B cell (primary cell): Measurements from ENCODE around the gene ARTN. TPM values are rescaled to one million over a fixed set of nuclear protein-coding genes. Genes with fewer than 3 reads are reported as not detected.

Source experiments
- ATAC-seq: fragments of 200-7000 bp; cut with Tn5 transposase; one replicate; pipeline ENCODE4 v1.10.0; 2021; ENCODE audit warnings: low read depth, mild to moderate bottlenecking, moderate number of reproducible peaks, moderate library complexity
- CTCF ChIA-PET: fragments of 350-600 bp; sonication (Branson Sonifier 250); formaldehyde crosslinking; loops from one replicate; lab custom pipeline; 2021; ENCODE audit warnings: antibody characterized with exemption, inconsistent platforms; lab: Charles Lee
- POLR2A ChIA-PET: fragments of 350-600 bp; sonication (Branson Sonifier 250); formaldehyde crosslinking; loops from one replicate; lab custom pipeline; 2021; ENCODE audit warnings: antibody characterized with exemption; lab: Charles Lee
- DNase-seq: peaks from one replicate; pipeline ENCODE4 v3.0.0; 2013
- H2AFZ ChIP-seq: 2 replicates; pipeline ENCODE4 v1.6.1; 2012; ENCODE audit warnings: mild to moderate bottlenecking, low read depth, low read length; ENCODE audit not compliant: insufficient read depth, poor library complexity, severe bottlenecking
- H3K27ac ChIP-seq, 2 donors: 1 replicate in 1 of 2; 2 replicates in 1 of 2; pipeline ENCODE4 v1.5.1; 2012 to 2013; ENCODE audit warnings: low read length in 2 of 2, mild to moderate bottlenecking in 2 of 2, moderate library complexity in 1 of 2
- H3K27me3 ChIP-seq, 4 experiments: fragments of 200-600 bp in 1 of 4; sonication (generic) in 1 of 4; replicated peaks in 1 of 4; 1 replicate in 2 of 4; 2 replicates in 2 of 4; pipeline versions ENCODE4 v1.6.1 to v1.7.0; 2013 to 2016; ENCODE audit warnings: low read length in 3 of 4, mild to moderate bottlenecking in 2 of 4, mixed read lengths in 1 of 4, moderate library complexity in 1 of 4; ENCODE audit not compliant: insufficient read depth in 4 of 4, control insufficient read depth in 3 of 4; ENCODE audit errors: control extremely low read depth in 1 of 4
- H3K36me3 ChIP-seq, 2 experiments: replicated peaks in 1 of 2; 1 replicate in 1 of 2; 2 replicates in 1 of 2; pipeline versions ENCODE4 v1.6.1 to v1.7.1; 2013; ENCODE audit warnings: low read length in 1 of 2; ENCODE audit not compliant: insufficient read depth in 2 of 2, control insufficient read depth in 1 of 2; ENCODE audit errors: control extremely low read depth in 1 of 2, extremely low read depth in 1 of 2
- H3K4me1 ChIP-seq, 2 donors: fragments of 200-600 bp in 1 of 2; sonication (generic) in 1 of 2; 1 replicate in 1 of 2; 2 replicates in 1 of 2; pipeline versions ENCODE4 v1.5.1 to v1.6.1; 2013 to 2017; ENCODE audit warnings: low read length in 2 of 2; ENCODE audit not compliant: control insufficient read depth in 2 of 2, insufficient read depth in 2 of 2
- H3K4me2 ChIP-seq: replicated peaks from 2 replicates; pipeline ENCODE3; 2012; ENCODE audit warnings: mild to moderate bottlenecking, low read depth, low read length; ENCODE audit not compliant: poor library complexity, severe bottlenecking
- H3K4me3 ChIP-seq, 5 experiments: fragments of 200-600 bp in 1 of 5; sonication (generic) in 1 of 5; 1 replicate in 3 of 5; 2 replicates in 2 of 5; pipeline versions ENCODE4 v1.5.1 to v1.7.0; 2011 to 2016; ENCODE audit warnings: low read length in 4 of 5, mild to moderate bottlenecking in 4 of 5, low read depth in 2 of 5, control low read depth in 1 of 5, moderate library complexity in 1 of 5; ENCODE audit not compliant: insufficient read depth in 1 of 5; ENCODE audit errors: control extremely low read depth in 1 of 5, extremely low read depth in 1 of 5
- H3K79me2 ChIP-seq: fragments of 200-600 bp; sonication (generic); one replicate; pipeline ENCODE4 v1.6.0; 2016; ENCODE audit warnings: low read length; ENCODE audit not compliant: control insufficient read depth, insufficient read depth
- H3K9ac ChIP-seq: fragments of 200-600 bp; sonication (generic); 2 replicates; pipeline ENCODE4 v1.6.1; 2017; ENCODE audit warnings: mild to moderate bottlenecking, low read length, moderate library complexity
- H3K9me3 ChIP-seq, 3 donors: one replicate each; pipeline versions ENCODE4 v1.6.1 to v1.7.1; 2013; ENCODE audit warnings: low read length in 2 of 3; ENCODE audit not compliant: control insufficient read depth in 2 of 3, insufficient read depth in 1 of 3; ENCODE audit errors: control extremely low read depth in 1 of 3
- H4K20me1 ChIP-seq: 2 replicates; pipeline ENCODE4 v1.6.0; 2012; ENCODE audit warnings: mild to moderate bottlenecking, low read length; ENCODE audit not compliant: insufficient read depth, control insufficient read depth, poor library complexity, severe bottlenecking
- H3K27ac Mint-ChIP-seq: one replicate; pipeline ENCODE4 v1.8.0; 2021; ENCODE audit warnings: mixed read lengths
- H3K27me3 Mint-ChIP-seq: one replicate; pipeline ENCODE4 v1.8.0; 2021; ENCODE audit warnings: mixed read lengths
- H3K4me1 Mint-ChIP-seq: one replicate; pipeline ENCODE4 v1.8.0; 2021; ENCODE audit warnings: mixed read lengths
- H3K4me3 Mint-ChIP-seq: one replicate; pipeline ENCODE4 v1.8.0; 2021; ENCODE audit warnings: mixed read lengths
- H3K9me3 Mint-ChIP-seq: one replicate; pipeline ENCODE4 v1.8.0; 2022; ENCODE audit warnings: mixed read lengths; ENCODE audit not compliant: insufficient read depth
- EZH2 ChIP-seq: IDR thresholded peaks from 2 replicates; pipeline ENCODE4 v1.6.1; 2012; ENCODE audit warnings: borderline replicate concordance, low read depth, mild to moderate bottlenecking, moderate library complexity, low read length; ENCODE audit not compliant: insufficient read depth, poor library complexity, severe bottlenecking
- WGBS: methylation state at CpG from one replicate; pipeline ENCODE4 v1.1.5; 2013; ENCODE audit warnings: missing lambda C conversion rate; ENCODE audit not compliant: insufficient coverage; 5-methylcytosine and 5-hydroxymethylcytosine counted together
- intact Hi-C: fragments of 100-400 bp; cut with micrococcal nuclease; formaldehyde crosslinking; loops from one replicate; pipeline ENCODE4 v1.10.0; 2022
- polyA plus RNA-seq: library from polyadenylated mRNA; depleted of rRNA; stranded (reverse); fragments of >200 nt; gene quantifications from 2 replicates; pipeline ENCODE4 v1.2.3, GENCODE V29; 2012
- total RNA-seq, 2 donors: library from RNA; stranded (reverse); fragments of 120-200 nt in 1 of 2; gene quantifications; 1 replicate in 1 of 2; 2 replicates in 1 of 2; pipeline versions ENCODE4 v1.2.3 to v1.2.4, GENCODE V29; 2013 to 2022
- TF ChIP-seq, protein P1 (sequence below): fragments of 200-600 bp; IDR thresholded peaks from one replicate; pipeline ENCODE4 v1.8.0; 2022; ENCODE audit warnings: antibody characterized with exemption, mild to moderate bottlenecking

Gene ARTN
- total and polyA plus RNA-seq, 2 donors (not counting 1 experiment from before 2014, with no cell fraction given), result 0.13 to 0.64 TPM

DNA sequence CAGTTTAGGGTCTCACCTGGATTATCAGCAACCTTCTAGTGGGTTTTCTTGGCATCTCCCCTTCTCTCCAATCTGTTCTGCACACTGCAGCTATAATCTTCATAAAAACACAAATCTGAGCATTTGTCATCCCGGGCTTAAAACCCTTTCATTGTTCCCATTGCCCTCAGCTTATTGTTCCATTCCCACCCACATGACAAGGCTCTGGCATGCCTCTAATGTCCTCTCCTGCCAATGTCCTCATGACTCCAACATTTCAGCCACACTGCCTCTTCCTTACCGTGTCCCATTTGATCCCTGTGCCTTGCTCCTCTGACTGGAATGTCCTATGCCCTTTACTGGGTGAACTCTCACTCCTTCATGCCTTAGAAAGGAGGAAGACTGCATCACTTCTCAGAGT is 28.7 kb downstream of the ARTN start:
- Histone ChIP-seq H4K20me1 (no peaks in the 10 kb centered on the region), H3K4me2 (no peak overlapping the region), H3K9ac (no peak overlapping the region), H3K27ac (no peak overlapping the region), H3K4me3 (no peak overlapping the region), H3K4me1 (no peaks in the 10 kb centered on the region), H3K79me2 (no peaks in the 10 kb centered on the region), H3K27me3 (no peaks in the 10 kb centered on the region), H3K9me3 (no peaks in the 10 kb centered on the region), H2AFZ (no peak overlapping the region), H3K36me3 (peaks cover 0 to 15% of the 10 kb centered on the region in 2 experiments)
- TF ChIP-seq EZH2, result no peak
- TF ChIP-seq, protein P1, sequence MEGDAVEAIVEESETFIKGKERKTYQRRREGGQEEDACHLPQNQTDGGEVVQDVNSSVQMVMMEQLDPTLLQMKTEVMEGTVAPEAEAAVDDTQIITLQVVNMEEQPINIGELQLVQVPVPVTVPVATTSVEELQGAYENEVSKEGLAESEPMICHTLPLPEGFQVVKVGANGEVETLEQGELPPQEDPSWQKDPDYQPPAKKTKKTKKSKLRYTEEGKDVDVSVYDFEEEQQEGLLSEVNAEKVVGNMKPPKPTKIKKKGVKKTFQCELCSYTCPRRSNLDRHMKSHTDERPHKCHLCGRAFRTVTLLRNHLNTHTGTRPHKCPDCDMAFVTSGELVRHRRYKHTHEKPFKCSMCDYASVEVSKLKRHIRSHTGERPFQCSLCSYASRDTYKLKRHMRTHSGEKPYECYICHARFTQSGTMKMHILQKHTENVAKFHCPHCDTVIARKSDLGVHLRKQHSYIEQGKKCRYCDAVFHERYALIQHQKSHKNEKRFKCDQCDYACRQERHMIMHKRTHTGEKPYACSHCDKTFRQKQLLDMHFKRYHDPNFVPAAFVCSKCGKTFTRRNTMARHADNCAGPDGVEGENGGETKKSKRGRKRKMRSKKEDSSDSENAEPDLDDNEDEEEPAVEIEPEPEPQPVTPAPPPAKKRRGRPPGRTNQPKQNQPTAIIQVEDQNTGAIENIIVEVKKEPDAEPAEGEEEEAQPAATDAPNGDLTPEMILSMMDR, result no peak
- ChIA-PET CTCF (no interaction called here), POLR2A (no interaction called here)
- DNase-seq, result no peak
- H3K4me3 Mint-ChIP-seq, result no peak overlapping the region
- no peak overlapping the region for H3K27ac Mint-ChIP-seq
- H3K27me3 Mint-ChIP-seq, result no peaks in the 10 kb centered on the region
- H3K9me3 Mint-ChIP-seq, result no peaks in the 10 kb centered on the region
- 100% methylated on average over 2 of the region's 2 CpGs for WGBS
- no peak for ATAC-seq
- intact Hi-C loops, result no loop called here
- H3K4me1 Mint-ChIP-seq, result no peaks in the 10 kb centered on the region

GRCh38 chr1:43963006-43963405 is 29.4 kb downstream of the ARTN start:
- no peak overlapping the region for H3K27ac ChIP-seq
- Mint-ChIP-seq H3K4me3 (no peak overlapping the region), H3K27ac (no peak overlapping the region), H3K4me1 (no peaks in the 10 kb centered on the region), H3K9me3 (no peaks in the 10 kb centered on the region), H3K27me3 (no peaks in the 10 kb centered on the region)
- TF ChIP-seq, protein P1, result no peak
- no peak for TF ChIP-seq EZH2
- POLR2A ChIA-PET, result no interaction called here
- ATAC-seq, result no peak
- H3K4me1 ChIP-seq, result no peaks in the 10 kb centered on the region
- no peaks in the 10 kb centered on the region for H4K20me1 ChIP-seq
- intact Hi-C loops, result no loop called here
- H3K27me3 ChIP-seq, result no peaks in the 10 kb centered on the region
- no peak overlapping the region for H3K4me3 ChIP-seq
- no peaks in the 10 kb centered on the region for H3K9me3 ChIP-seq
- peaks cover 0 to 12% of the 10 kb centered on the region in 2 experiments for H3K36me3 ChIP-seq
- H3K79me2 ChIP-seq, result no peaks in the 10 kb centered on the region
- 97% methylated on average over 3 of the region's 3 CpGs for WGBS
- no peak overlapping the region for H2AFZ ChIP-seq
- H3K9ac ChIP-seq, result no peak overlapping the region
- H3K4me2 ChIP-seq, result no peak overlapping the region
- DNase-seq, result no peak
- CTCF ChIA-PET, result no interaction called here
